H1 (cell line): ENCODE data around the gene CACNA2D4. TPM values are rescaled to one million over a fixed set of nuclear protein-coding genes. Genes with fewer than 3 reads are reported as not detected.

Source experiments
- CHD2 ChIP-seq: IDR thresholded peaks from 2 replicates; pipeline ENCODE4 v1.6.1; 2012; ENCODE audit warnings: low read length, improper control_type of control experiment
- CHD7 ChIP-seq: fragments of 300-600 bp; sonication (generic); IDR thresholded peaks from 2 replicates; pipeline ENCODE4 v1.7.1; 2012; ENCODE audit warnings: low read length, moderate library complexity, mild to moderate bottlenecking, inconsistent platforms; ENCODE audit not compliant: insufficient replicate concordance
- CREB1 ChIP-seq: IDR thresholded peaks from 2 replicates; pipeline ENCODE4 v1.6.1; 2012; ENCODE audit warnings: inconsistent platforms
- EP300 ChIP-seq, 2 experiments: IDR thresholded peaks; 1 replicate in 1 of 2; 2 replicates in 1 of 2; pipeline ENCODE4 v1.6.1; 2011 to 2012; ENCODE audit warnings: low read depth in 2 of 2, low read length in 2 of 2, mild to moderate bottlenecking in 2 of 2, borderline replicate concordance in 1 of 2, inconsistent platforms in 1 of 2, moderate library complexity in 1 of 2
- FOSL1 ChIP-seq: IDR thresholded peaks from 2 replicates; pipeline ENCODE4 v1.6.1; 2011; ENCODE audit warnings: mild to moderate bottlenecking, low read depth, low read length, moderate library complexity; ENCODE audit not compliant: insufficient read depth
- JUN ChIP-seq: IDR thresholded peaks from 2 replicates; pipeline ENCODE4 v1.6.1; 2011; ENCODE audit warnings: low read depth, mild to moderate bottlenecking, improper control_type of control experiment, low read length
- MAX ChIP-seq: IDR thresholded peaks from 2 replicates; pipeline ENCODE4 v1.6.1; 2012; ENCODE audit warnings: inconsistent platforms
- NANOG ChIP-seq: IDR thresholded peaks from 2 replicates; pipeline ENCODE4 v1.6.1; 2011; ENCODE audit warnings: low read length, low read depth, mild to moderate bottlenecking, inconsistent platforms; ENCODE audit not compliant: insufficient read depth, poor library complexity, severe bottlenecking
- polyA plus RNA-seq, 7 experiments: library from polyadenylated mRNA; depleted of rRNA in 3 of 7; stranded (reverse) in 5 of 7; unstranded in 2 of 7; fragments of >200 nt in 5 of 7; fragments of 200-250 nt in 2 of 7; gene quantifications; 1 replicate in 5 of 7; 2 replicates in 1 of 7; 4 replicates in 1 of 7; pipeline versions ENCODE4 v1.2.1 to v1.2.3, GENCODE V29; 2011 to 2013; ENCODE audit warnings: missing spikeins in 2 of 7, mixed read lengths in 2 of 7
- total RNA-seq: library from RNA; stranded (reverse); fragmentation: NEBNext Ultra II Directional; extraction: Animal tissue kit (Norgen Biotek cat#: 25700); gene quantifications from 2 replicates; pipeline ENCODE4 v1.2.1, GENCODE V29; 2021

CACNA2D4 gene
- total and polyA plus RNA-seq, 2 of the 8 experiments (the other 6 are each of a cell fraction or from before 2014, with no cell fraction given), result 0.44 to 0.88 TPM

GRCh38 chr12:1841586-1842182 is 76.8 kb downstream of the CACNA2D4 start (continued):
- TF ChIP-seq CHD7, result no peak
- no peak for TF ChIP-seq NANOG
- no peak for TF ChIP-seq CHD2
- TF ChIP-seq JUN, result no peak
- no peak for TF ChIP-seq MAX
- TF ChIP-seq EP300 (IDR thresholded peaks at IDR 0.05; ENCODE audit: borderline replicate concordance in 1 of 2, low read depth in 2 of 2, low read length in 2 of 2), result no peak
- no peak for TF ChIP-seq FOSL1
- TF ChIP-seq CREB1, result no peak
- TF ChIP-seq, all 59 proteins: peak for 0
